GM12865 (cell line): Measurements from ENCODE around the gene BICDL1.

Experiments used
- DNase-seq: peaks from one replicate; pipeline ENCODE4 v3.0.0; 2010; ENCODE audit warnings: low read depth
- H3K4me3 ChIP-seq: 2 replicates; pipeline ENCODE4 v1.5.1; 2011; ENCODE audit warnings: mild to moderate bottlenecking, low read depth, low read length, control low read depth
- CTCF ChIP-seq: IDR thresholded peaks from 2 replicates; pipeline ENCODE4 v1.5.1; 2011; ENCODE audit warnings: low read length, control low read depth, low read depth, inconsistent platforms; ENCODE audit not compliant: insufficient read depth; ENCODE audit errors: missing control alignments

BICDL1 gene

GRCh38 chr12:120101182-120101581 lies 112.1 kb downstream of the BICDL1 start:
- no peak for TF ChIP-seq CTCF
- peak; percentile 71 for DNase-seq
- H3K4me3 ChIP-seq: no peak overlapping the region

DNA sequence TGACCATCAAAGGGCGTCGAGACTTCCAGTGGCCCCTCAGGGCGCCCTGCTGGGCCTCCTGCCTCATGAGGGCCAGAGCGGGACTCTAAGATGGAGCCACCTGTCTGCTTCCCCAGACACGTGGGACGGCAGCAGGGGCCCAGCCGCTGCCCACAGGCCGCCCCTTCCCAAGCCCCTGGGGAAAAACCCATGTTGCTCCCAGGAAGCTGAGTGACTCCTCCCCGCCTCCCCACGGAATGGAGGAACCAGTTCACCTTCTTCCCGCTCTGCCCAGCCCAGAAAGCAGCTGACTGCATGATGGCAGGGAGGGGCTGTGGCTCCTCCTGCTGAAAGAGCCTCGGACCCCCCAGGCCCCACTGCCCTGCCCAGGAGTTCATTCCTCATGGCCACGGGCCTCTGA lies 112.6 kb downstream of the BICDL1 start:
- DNase-seq: no peak
- H3K4me3 ChIP-seq: peak overlapping the region; percentile 20
- TF ChIP-seq CTCF: no peak

GRCh38 chr12:120102189-120103043 lies 113.4 kb downstream of the BICDL1 start:
- H3K4me3 ChIP-seq: no peak overlapping the region
- TF ChIP-seq CTCF: no peak
- DNase-seq: no peak

- no peak for DNase-seq
- no peak overlapping the region for H3K4me3 ChIP-seq
- TF ChIP-seq CTCF: no peak
These were observed 114.0 kb downstream of the BICDL1 start for GRCh38 chr12:120103044-120103338.

- H3K4me3 ChIP-seq: no peak overlapping the region
- no peak for TF ChIP-seq CTCF
- no peak for DNase-seq
These were observed 114.3 kb downstream of the BICDL1 start for GRCh38 chr12:120103371-120103770.

DNA sequence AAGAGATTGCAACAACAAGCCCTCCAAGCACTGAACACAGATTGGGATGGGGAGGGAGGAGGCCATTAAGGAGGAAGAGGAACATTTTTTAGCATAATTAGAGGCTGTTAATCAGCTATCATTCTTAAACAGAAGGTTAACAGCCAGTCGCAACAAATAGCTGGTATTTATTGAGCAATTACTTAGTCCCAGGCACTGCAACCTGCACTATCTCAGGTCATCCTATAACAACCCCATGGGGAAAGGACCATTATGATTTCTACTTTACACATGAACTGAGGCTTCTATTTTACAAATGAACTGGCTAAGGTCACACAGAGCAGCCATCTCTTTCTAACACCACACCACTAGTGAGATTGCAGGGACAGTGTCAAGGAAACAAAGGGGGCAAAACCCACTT lies 117.1 kb downstream of the BICDL1 start:
- H3K4me3 ChIP-seq: no peak overlapping the region
- TF ChIP-seq CTCF: no peak
- no peak for DNase-seq
